ENCODE measurements around the gene FAM83F. TPM values are rescaled to one million over a fixed set of nuclear protein-coding genes. Genes with fewer than 3 reads are reported as not detected.

The FAM83F gene
- total RNA-seq, 1 donor from 2014 or later = 0.13 TPM

GRCh38 chr22:40040927-40041326 is 46.2 kb downstream of the FAM83F start:
- ChIA-PET POLR2A (interaction anchor here (1.3 kb wide), 1 partner anchor 508 kb away, joined by 3 read pairs; the partner anchor contains the start of gene RPS19BP1), CTCF (interaction anchor here (1.4 to 7.5 kb wide), 2 partner anchors 17 to 497 kb away, joined by 3 to 43 read pairs; no protein-coding TSS in a partner anchor)
- Mint-ChIP-seq H3K36me3 (ENCODE audit: low read depth) (peaks cover 10% of the 10 kb centered on the region), H3K4me3 (no peak overlapping the region), H3K27me3 (peaks cover 22% of the 10 kb centered on the region), H3K27ac (no peak overlapping the region), H3K4me1 (peaks cover 16% of the 10 kb centered on the region), H3K9me3 (no peaks in the 10 kb centered on the region)
- no peak for ATAC-seq (ENCODE audit: low read depth)
- DNase-seq = no peak
- TF ChIP-seq CTCF (IDR thresholded peaks at IDR 0.05) = no peak
- intact Hi-C loops (cut with micrococcal nuclease) = loop anchor here (10.0 kb wide), 3 partner anchors 234 to 1336 kb away; partner anchors contain the start of genes GTPBP1, JOSD1 and MRTFA

DNA sequence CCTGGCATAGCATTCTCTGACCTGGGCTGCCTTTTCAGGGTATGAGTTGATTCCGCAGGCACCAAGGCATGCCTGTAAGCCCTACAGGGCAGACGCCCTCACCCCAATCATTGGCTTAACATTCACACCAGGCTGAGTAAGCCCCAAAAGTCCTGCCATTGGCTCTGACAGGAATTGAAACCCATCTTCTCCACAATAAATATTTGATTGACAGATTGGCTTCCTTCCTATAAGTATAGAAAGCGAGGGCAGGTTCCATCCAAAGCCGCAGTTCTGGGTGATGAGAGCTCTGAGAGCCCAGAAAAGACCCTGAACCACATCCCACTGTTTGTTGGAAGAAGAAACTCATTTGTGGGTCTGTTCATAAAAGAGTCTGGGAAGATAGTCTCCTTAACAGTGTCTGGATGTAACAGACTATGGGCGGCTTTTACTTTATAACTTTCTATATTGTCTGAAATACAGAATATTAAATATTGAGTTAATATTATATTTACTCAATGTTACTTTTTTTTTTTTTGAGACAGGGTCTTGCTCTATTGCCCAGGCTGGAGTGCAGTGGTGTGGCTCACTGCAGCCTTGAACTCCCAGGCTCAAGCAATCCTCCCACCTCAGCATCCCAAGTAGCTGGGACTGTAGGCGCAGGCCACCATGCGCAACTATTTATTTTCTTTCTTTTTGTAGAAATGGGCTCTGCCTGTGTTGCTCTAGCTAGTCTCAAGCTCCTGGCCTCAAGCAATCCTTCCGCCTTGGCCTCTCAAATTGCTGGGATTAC is 46.8 kb downstream of the FAM83F start:
- Mint-ChIP-seq H3K4me1 (peaks cover 21% of the 10 kb centered on the region), H3K36me3 (ENCODE audit: low read depth) (peaks cover 10% of the 10 kb centered on the region), H3K27ac (no peak overlapping the region), H3K27me3 (peaks cover 22% of the 10 kb centered on the region), H3K9me3 (no peaks in the 10 kb centered on the region), H3K4me3 (no peak overlapping the region)
- POLR2A ChIA-PET = interaction anchor here (1.3 kb wide), 1 partner anchor 509 kb away, joined by 3 read pairs; the partner anchor contains the start of gene RPS19BP1
- intact Hi-C loops (cut with micrococcal nuclease) = loop anchor here (10.0 kb wide), 3 partner anchors 233 to 1337 kb away; partner anchors contain the start of genes GTPBP1, JOSD1 and MRTFA
- CTCF ChIA-PET = interaction anchor here (7.5 kb wide), 1 partner anchor 18 kb away, joined by 43 read pairs; no protein-coding TSS in a partner anchor
- TF ChIP-seq CTCF (IDR thresholded peaks at IDR 0.05) = no peak
- no peak for DNase-seq
- ATAC-seq (ENCODE audit: low read depth) = no peak

DNA sequence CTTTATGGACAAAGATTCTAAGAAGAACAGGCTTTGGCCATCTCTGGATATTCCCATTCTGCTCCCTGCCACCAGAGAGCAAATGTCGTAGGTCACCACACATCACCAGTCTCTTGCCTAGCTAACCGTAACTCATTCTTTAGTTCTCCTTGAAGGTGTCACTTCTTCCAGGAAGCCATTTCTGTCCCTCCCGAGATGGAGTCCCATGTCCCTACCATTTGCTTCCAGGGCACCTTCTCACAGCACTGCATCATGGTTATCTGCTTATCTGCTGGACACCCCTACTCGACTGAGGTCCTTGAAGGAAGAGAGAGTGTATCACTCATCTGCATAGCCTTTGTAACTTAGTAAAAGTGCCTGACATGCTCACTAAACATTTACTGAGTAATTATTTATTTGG is 47.6 kb downstream of the FAM83F start:
- no peak overlapping the region for H3K27ac Mint-ChIP-seq
- no peak for DNase-seq
- TF ChIP-seq CTCF (IDR thresholded peaks at IDR 0.05) = no peak
- intact Hi-C loops (cut with micrococcal nuclease) = loop anchor here (10.0 kb wide), 3 partner anchors 232 to 1338 kb away; partner anchors contain the start of genes GTPBP1, JOSD1 and MRTFA
- no peaks in the 10 kb centered on the region for H3K9me3 Mint-ChIP-seq
- ChIA-PET POLR2A (no interaction called here), CTCF (interaction anchor here (2.4 kb wide), 1 partner anchor 508 kb away, joined by 9 read pairs; no protein-coding TSS in a partner anchor)
- no peak overlapping the region for H3K4me3 Mint-ChIP-seq
- peaks cover 22% of the 10 kb centered on the region for H3K27me3 Mint-ChIP-seq
- H3K4me1 Mint-ChIP-seq = peaks cover 29% of the 10 kb centered on the region
- H3K36me3 Mint-ChIP-seq (ENCODE audit: low read depth) = peaks cover 10% of the 10 kb centered on the region
- no peak for ATAC-seq (ENCODE audit: low read depth)

GRCh38 chr22:40043081-40043480 is 48.3 kb downstream of the FAM83F start:
- ChIA-PET CTCF (interaction anchor here (0.9 to 2.4 kb wide), 2 partner anchors 508 to 523 kb away, joined by 4 to 9 read pairs; partner anchors contain the start of gene ATF4), POLR2A (interaction anchor here (1.3 to 4.5 kb wide), 16 partner anchors 12 to 1337 kb away, joined by 3 to 114 read pairs (median 9); partner anchors contain the start of genes ATF4, GTPBP1, RPS19BP1 and TNRC6B)
- Mint-ChIP-seq H3K4me3 (no peak overlapping the region), H3K9me3 (no peaks in the 10 kb centered on the region), H3K36me3 (ENCODE audit: low read depth) (peaks cover 13% of the 10 kb centered on the region), H3K27me3 (peaks cover 19% of the 10 kb centered on the region), H3K27ac (peak overlapping the region; percentile 99), H3K4me1 (peaks cover 36% of the 10 kb centered on the region)
- ATAC-seq (ENCODE audit: low read depth) (no peak), DNase-seq (no peak)
- intact Hi-C loops (cut with micrococcal nuclease) = loop anchor here (10.0 kb wide), 3 partner anchors 232 to 1338 kb away; partner anchors contain the start of genes GTPBP1, JOSD1 and MRTFA
- no peak for TF ChIP-seq CTCF (IDR thresholded peaks at IDR 0.05)

DNA sequence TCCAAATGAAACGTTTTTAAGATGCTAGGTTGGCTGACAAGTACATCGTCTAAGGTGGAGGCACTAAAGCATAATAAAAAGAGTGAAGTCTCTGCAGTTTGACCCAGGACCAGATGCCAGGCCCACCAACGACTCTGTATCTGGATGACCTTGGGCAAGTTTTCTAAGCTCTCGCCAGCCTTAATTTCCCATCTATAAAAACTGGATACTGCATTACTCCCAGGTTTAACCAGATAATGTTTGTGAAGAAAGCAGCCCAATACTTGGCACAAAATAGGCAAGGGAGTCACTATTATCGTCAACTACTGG is 49.0 kb downstream of the FAM83F start:
- intact Hi-C loops (cut with micrococcal nuclease) = loop anchor here (1.0 to 10.0 kb wide), 10 partner anchors 134 to 1339 kb away; partner anchors contain the start of genes ADSL, CBX7, GTPBP1 and JOSD1
- peaks cover 13% of the 10 kb centered on the region for H3K27me3 Mint-ChIP-seq
- ChIA-PET CTCF (interaction anchor here (0.8 to 2.4 kb wide), 5 partner anchors 19 to 524 kb away, joined by 3 to 9 read pairs (median 4); partner anchors contain the start of gene ATF4), POLR2A (interaction anchor here (0.5 to 4.5 kb wide), 62 partner anchors 11 to 1338 kb away, joined by 3 to 114 read pairs (median 4); partner anchors contain the start of genes ADSL, APOBEC3B, ATF4 and GTPBP1)
- peak overlapping the region; percentile 99 for H3K27ac Mint-ChIP-seq
- peaks cover 42% of the 10 kb centered on the region for H3K4me1 Mint-ChIP-seq
- DNase-seq = no peak
- TF ChIP-seq CTCF (IDR thresholded peaks at IDR 0.05) = no peak
- no peaks in the 10 kb centered on the region for H3K9me3 Mint-ChIP-seq
- H3K36me3 Mint-ChIP-seq (ENCODE audit: low read depth) = peaks cover 13% of the 10 kb centered on the region
- H3K4me3 Mint-ChIP-seq = peak overlapping the region; percentile 90
- ATAC-seq (ENCODE audit: low read depth) = no peak
